GM10266 (cell line): Measurements from ENCODE around the gene DRC3.
"Not testable (repeated sequence)": the region's sequence is repeated elsewhere in the genome, so short reads cannot be mapped to it uniquely, and the experiment has no call there.

Experiments used
- DNase-seq: peaks from one replicate; pipeline ENCODE4 v3.0.0; 2012; ENCODE audit errors: extremely low spot score
- TF ChIP-seq, protein P1 (sequence below): IDR thresholded peaks from 2 replicates; pipeline ENCODE4 v1.5.1; 2012; ENCODE audit warnings: mild to moderate bottlenecking, low read depth; ENCODE audit not compliant: control insufficient read depth, insufficient read depth; ENCODE audit errors: missing control alignments

Gene DRC3

DNA sequence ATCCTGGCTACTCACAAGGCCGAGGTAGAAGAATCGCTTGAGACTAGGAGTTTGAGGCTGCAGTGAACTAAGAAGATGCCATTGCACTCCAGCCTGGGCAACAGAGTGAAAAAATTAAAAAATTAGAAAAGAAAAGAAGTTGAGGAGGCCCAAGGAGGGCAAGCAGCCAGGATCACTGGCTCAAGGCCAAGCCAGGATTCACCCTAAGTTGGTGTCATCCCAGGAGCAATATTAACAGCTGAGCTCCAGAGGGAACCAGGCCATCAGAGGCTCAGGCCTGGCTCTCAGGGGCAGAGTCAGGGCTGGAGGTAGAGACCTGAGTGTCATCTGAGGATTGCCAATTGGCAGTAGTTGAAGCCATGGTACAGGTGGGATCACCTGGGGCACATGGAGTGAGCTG lies 20.7 kb downstream of the DRC3 start:
- DNase-seq = no peak
- TF ChIP-seq, protein P1, sequence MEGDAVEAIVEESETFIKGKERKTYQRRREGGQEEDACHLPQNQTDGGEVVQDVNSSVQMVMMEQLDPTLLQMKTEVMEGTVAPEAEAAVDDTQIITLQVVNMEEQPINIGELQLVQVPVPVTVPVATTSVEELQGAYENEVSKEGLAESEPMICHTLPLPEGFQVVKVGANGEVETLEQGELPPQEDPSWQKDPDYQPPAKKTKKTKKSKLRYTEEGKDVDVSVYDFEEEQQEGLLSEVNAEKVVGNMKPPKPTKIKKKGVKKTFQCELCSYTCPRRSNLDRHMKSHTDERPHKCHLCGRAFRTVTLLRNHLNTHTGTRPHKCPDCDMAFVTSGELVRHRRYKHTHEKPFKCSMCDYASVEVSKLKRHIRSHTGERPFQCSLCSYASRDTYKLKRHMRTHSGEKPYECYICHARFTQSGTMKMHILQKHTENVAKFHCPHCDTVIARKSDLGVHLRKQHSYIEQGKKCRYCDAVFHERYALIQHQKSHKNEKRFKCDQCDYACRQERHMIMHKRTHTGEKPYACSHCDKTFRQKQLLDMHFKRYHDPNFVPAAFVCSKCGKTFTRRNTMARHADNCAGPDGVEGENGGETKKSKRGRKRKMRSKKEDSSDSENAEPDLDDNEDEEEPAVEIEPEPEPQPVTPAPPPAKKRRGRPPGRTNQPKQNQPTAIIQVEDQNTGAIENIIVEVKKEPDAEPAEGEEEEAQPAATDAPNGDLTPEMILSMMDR = no peak

DNA sequence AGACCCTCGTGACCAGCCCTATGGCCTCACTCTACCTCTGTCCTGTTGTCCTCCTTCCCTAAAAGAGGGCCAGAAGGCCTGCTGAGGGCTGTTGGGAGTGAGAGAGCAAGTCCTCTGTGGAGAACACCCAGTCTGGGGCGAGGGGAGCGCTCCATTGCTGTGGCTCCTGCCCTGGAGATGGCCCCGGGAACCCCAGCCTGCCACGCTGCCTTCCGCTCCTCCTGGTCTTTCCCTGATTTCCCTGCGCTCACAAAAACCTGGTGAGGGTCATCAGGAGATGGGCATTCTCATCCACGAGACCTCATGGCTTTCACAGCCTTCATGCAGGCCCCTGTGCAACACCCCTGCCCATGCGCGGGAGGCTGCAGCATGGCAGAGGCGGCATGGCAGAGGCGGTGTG lies 21.2 kb downstream of the DRC3 start:
- TF ChIP-seq, protein P1 = no peak
- DNase-seq = no peak

DNA sequence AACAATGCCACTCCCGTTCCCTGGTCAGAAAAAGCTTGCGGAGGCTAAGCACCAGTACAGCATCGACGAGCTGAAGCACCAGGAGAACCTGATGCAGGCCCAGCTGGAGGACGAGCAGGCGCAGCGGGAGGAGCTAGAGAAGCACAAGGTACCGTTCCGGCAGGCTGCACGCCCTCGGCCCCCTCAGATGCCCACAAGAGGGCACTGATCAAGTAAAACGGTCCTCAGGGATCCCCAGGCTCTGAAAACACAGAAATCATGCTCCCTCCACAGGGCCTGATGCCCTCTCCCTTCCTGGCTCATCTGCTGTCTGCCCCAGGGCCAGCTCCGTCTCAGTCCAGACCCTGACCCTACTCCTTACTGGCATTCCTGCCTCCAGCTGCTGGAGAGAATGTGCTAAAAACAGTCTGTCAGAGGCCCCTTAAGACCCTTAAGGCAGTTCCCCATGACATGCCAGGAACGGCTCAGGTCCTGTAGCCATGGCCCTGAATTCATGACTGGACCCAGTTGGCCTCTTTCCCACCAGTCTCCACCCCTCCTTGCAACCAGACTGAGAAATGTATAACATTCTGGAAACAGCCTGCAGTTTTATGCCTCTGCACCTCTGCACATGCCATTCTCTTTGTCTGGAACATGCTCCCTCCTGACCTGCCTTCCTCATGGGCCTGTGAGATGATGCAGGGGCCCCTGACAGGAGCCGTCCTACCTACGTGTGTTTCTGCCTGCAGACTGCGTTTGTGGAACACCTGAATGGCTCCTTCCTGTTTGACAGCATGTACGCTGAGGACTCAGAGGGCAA lies 21.8 kb downstream of the DRC3 start:
- DNase-seq = no peak
- TF ChIP-seq, protein P1 = peak; percentile 11

DNA sequence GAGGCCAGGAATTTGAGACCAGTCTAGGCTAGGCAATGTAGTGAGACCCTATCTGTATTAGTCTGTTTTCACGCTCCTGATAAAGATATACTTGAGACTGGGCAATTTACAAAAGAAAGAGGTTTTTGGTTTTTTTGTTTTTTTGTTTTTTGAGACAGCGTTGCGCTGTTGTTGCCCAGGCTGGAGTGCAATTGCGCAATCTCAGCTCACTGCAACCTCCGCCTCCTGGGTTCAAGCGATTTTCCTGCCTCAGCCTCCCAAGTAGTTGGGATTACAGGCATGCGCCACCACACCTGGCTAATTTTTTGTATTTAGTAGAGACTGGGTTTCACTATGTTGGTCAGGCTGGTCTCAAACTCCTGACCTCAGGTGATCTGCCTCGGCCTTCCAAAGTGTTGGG lies 23.2 kb downstream of the DRC3 start:
- DNase-seq = not testable (repeated sequence)

DNA sequence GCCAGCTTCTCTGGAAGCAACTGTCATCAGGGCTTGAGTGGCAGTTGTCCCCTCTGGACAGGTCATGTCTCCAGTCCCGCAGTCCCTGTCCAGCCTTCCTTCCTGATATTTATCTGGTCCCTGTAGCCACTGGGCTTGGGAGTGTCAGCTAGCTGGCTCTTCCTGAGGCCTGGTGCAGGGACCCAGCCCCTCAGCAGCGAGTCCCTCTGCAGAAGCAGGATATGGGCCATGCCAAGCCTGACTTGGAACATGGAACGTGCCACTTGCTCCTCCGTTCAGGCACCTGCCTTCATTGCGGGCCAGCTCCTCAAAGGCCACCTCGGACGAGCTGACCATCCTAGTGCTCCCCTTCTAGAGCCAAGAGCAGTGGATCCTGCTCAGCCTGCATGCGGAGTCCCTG lies 26.3 kb downstream of the DRC3 start:
- no peak for DNase-seq
- TF ChIP-seq, protein P1 = no peak

DNA sequence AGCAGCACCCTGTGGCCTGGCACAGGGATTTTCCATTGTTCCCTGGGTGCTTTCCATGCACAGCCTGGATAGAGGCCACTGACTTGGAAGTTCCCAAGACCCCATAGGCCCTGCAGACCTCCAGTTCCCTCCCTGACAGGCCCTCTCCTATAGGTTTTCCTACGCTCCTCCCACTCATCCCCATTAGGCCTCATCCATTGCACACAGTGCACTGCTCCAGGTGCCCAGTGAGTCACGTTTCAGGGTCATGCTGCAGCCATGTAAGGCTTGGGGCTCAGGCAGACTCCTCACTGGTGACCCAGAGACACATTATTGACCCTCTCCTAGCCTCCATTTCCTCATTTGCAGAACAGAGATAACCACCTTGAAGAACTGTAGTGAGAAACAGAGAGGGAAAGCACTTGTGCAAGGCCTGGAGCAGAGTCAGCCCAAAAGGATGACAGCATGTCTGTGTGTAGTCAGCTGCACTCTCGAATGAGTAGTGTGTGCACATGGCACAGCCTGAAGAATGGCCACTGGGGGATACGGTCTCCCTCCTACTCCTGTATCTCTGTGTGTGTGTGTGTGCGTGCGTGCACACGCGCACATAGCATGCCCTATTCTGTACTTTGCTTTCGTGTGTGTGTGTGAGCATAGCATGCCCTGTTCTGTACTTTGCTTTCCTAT lies 26.8 kb downstream of the DRC3 start:
- no peak for DNase-seq
- TF ChIP-seq, protein P1 = no peak

DNA sequence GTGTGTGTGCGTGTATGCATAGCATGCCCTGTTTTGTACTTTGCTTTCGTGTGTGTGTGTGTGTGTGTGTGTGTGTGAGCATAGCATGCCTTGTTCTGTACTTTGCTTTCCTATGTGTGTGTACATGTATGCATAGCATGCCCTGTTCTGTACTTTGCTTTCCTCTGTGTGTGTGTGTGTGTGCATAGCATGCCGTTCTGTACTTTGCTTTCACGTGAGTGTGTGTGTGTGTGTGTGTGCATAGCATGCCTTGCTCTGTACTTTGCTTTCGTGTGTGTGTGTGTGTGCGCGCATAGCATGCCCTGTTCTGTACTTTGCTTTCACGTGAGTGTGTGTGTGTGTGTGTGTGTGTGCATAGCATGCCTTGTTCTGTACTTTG lies 27.4 kb downstream of the DRC3 start:
- DNase-seq = no peak
- TF ChIP-seq, protein P1 = no peak
